Measurements from ENCODE around the gene MPDZ.

Gene MPDZ

GRCh38 chr9:13165956-13166355, 113.5 kb downstream of the MPDZ start:
- CTCF ChIA-PET: no interaction called here

DNA sequence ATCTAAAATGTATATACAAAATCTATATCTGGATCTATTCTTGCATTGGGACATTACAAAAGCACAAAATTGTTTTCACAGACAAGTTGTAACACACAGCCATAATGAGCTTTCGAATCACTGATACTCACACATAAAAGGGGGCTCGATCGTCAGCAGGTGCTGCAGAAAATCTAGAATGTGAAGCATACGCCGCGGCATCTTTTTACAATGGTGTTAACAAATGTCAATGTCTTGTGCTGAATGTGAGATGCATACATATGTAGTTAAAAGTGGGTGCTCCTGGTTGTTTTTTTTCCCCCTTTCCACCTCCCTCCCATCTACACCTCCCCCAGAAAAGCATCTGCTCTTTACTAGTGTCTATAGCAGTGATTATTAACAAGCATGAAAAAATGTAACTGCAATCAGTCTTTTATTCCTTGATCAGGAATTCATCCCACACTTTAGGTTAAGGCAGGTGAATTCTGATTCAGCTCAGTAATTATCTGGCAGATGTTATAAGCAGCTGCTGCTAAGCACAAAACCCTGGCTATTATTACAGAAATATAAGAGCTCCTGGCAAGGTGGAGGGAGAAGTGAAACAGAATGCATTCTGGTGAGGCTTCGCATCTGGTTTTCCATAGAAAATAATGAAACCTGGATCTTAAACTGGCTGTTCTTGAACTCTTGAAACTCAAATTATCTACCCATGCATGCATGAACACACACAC, 114.1 kb downstream of the MPDZ start:
- DNase-seq (ENCODE audit: extremely low spot score): no peak
- TF ChIP-seq, protein P1, sequence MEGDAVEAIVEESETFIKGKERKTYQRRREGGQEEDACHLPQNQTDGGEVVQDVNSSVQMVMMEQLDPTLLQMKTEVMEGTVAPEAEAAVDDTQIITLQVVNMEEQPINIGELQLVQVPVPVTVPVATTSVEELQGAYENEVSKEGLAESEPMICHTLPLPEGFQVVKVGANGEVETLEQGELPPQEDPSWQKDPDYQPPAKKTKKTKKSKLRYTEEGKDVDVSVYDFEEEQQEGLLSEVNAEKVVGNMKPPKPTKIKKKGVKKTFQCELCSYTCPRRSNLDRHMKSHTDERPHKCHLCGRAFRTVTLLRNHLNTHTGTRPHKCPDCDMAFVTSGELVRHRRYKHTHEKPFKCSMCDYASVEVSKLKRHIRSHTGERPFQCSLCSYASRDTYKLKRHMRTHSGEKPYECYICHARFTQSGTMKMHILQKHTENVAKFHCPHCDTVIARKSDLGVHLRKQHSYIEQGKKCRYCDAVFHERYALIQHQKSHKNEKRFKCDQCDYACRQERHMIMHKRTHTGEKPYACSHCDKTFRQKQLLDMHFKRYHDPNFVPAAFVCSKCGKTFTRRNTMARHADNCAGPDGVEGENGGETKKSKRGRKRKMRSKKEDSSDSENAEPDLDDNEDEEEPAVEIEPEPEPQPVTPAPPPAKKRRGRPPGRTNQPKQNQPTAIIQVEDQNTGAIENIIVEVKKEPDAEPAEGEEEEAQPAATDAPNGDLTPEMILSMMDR (IDR thresholded peaks at IDR 0.05; ENCODE audit: control extremely low read depth, extremely low read depth, low read depth, missing control alignments): no peak
- POLR2A ChIA-PET: no interaction called here
- CTCF ChIA-PET: no interaction called here

More at GRCh38 chr9:13165956-13166355, 113.5 kb downstream of the MPDZ start:
- TF ChIP-seq, protein P1 (IDR thresholded peaks at IDR 0.05; ENCODE audit: control extremely low read depth, extremely low read depth, low read depth, missing control alignments): no peak
- POLR2A ChIA-PET: no interaction called here
- DNase-seq (ENCODE audit: extremely low spot score): no peak

DNA sequence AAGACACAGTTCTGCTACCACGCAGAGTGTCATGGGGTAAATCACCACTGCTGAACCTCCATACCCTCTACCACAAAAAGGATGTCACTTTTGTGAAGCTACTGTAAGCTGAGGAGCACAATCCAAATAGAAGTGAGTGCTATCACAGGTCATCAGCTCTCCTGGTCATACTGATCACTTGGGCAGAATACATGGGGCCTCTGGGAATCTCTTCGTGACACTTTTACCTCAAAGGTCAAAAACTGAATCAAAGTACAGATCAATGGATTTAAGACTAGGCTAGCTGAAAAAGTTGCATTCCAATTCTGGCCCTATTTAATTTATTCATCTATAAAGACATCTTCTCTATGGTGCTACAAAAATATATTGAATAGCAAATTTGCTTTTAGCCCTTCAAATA, 115.5 kb downstream of the MPDZ start:
- no peak for DNase-seq (ENCODE audit: extremely low spot score)
- ChIA-PET POLR2A (no interaction called here), CTCF (no interaction called here)
- TF ChIP-seq, protein P1 (IDR thresholded peaks at IDR 0.05; ENCODE audit: control extremely low read depth, extremely low read depth, low read depth, missing control alignments): no peak

DNA sequence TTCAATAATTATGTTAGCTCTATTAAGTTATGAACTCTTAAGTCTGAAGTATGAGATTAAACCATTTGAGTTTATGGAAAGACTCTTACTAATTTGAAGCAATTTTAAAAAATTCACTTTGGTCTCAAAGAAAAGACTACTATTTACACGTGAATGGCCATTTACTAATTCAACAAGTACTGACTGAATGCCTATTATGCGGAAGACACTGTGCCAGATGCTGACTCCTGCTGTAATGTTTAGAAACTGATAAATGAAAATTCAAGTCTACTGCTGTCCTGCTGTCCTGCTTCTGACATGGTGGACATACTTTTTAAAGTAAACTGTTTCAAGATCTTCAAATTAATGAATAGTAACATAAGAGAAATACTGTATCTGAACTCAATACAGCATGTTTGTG, 116.2 kb downstream of the MPDZ start:
- DNase-seq (ENCODE audit: extremely low spot score): no peak
- POLR2A ChIA-PET: no interaction called here
- CTCF ChIA-PET: interaction anchor here (1.0 kb wide), 1 partner anchor 8 kb away, joined by 3 read pairs; no protein-coding TSS in a partner anchor
- TF ChIP-seq, protein P1 (IDR thresholded peaks at IDR 0.05; ENCODE audit: control extremely low read depth, extremely low read depth, low read depth, missing control alignments): no peak

DNA sequence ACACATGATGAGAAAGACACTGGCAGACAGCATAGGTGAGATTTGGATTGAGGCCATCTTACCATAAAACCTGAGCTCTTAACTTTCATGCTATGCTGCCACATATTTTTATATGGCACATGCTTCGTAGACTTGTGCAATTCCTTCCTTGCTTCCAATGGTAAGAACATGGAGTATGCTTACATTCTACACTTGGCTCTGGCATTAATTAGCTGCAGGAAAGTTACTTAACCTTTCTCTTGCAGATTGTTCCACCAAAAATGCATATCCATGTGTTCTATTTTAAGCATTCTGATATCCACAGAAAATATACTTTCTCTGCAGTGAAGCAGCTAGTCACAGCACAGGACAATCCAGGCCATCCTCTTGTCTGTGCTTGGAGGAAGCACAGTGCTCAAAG, 119.4 kb downstream of the MPDZ start:
- TF ChIP-seq, protein P1 (IDR thresholded peaks at IDR 0.05; ENCODE audit: control extremely low read depth, extremely low read depth, low read depth, missing control alignments): no peak
- CTCF ChIA-PET: no interaction called here
- POLR2A ChIA-PET: no interaction called here
- DNase-seq (ENCODE audit: extremely low spot score): no peak

DNA sequence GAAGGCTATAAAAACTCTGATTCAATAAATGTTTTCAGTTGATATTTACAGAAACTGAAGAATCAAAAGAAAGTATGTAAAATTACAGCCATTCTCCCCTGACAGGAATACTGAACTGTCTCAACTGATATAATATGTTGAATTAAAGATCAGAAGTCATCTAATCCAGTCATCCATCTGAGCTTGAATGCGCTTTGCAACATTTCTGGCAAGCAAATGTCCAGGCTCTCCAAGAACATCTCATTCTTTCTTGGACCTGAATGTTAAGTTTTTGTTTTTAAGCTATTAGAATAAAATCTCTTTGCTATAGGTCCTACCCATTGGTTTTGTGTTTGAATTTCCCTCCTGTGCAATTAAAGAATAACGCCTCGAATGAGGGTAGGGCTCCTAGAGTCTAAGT, 120.5 kb downstream of the MPDZ start:
- ChIA-PET CTCF (no interaction called here), POLR2A (no interaction called here)
- DNase-seq (ENCODE audit: extremely low spot score): no peak
- TF ChIP-seq, protein P1 (IDR thresholded peaks at IDR 0.05; ENCODE audit: control extremely low read depth, extremely low read depth, low read depth, missing control alignments): no peak

All from GM10248 (cell line).